Kidney epithelial cell (primary cell): ENCODE data around the gene SMIM23. TPM values are rescaled to one million over a fixed set of nuclear protein-coding genes. Genes with fewer than 3 reads are reported as not detected.

ENCODE experiments used
- DNase-seq: peaks from one replicate; pipeline ENCODE4 v3.0.0-alpha.2; 2010; ENCODE audit warnings: low read depth
- H3K27me3 ChIP-seq: 2 replicates; pipeline ENCODE4 v1.6.0; 2011; ENCODE audit warnings: low read length; ENCODE audit not compliant: control insufficient read depth, insufficient read depth
- H3K36me3 ChIP-seq: 2 replicates; pipeline ENCODE4 v1.5.1; 2011; ENCODE audit warnings: low read length; ENCODE audit not compliant: control insufficient read depth, insufficient read depth
- H3K4me3 ChIP-seq: 2 replicates; pipeline ENCODE4 v1.5.1; 2011; ENCODE audit warnings: low read depth, mild to moderate bottlenecking, control low read depth, low read length
- total RNA-seq: library from RNA; depleted of rRNA; stranded (reverse); fragments of >200 nt; gene quantifications from 2 replicates; pipeline ENCODE4 v1.2.3, GENCODE V29; 2015
- TF ChIP-seq, protein P1 (sequence below): IDR thresholded peaks from 2 replicates; pipeline ENCODE4 v1.5.1; 2011; ENCODE audit warnings: mild to moderate bottlenecking, moderate library complexity, low read length, control low read depth, inconsistent platforms; ENCODE audit not compliant: insufficient read depth, poor library complexity, severe bottlenecking

The SMIM23 gene
- total RNA-seq, 1 donor from 2014 or later: not detected

DNA sequence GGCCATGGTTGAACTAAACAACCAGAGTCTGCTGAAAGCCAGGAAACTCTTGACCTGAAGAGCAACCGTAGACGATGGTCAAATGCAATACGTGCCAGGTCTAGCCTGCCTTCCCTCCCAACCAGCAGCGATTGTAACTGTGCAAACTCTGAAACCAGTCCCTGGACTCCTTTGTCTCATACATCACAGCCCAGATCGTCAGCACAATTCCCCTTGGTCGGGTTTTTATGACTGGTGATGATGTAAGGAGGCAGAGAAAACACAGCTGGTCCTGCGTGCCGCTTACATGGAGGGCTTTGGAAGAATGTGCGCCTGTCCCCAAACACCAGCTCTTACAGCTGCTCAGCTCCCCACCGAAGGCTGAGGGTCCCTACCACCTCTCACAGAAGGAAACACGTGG lies 24.6 kb downstream of the SMIM23 start:
- TF ChIP-seq, protein P1, sequence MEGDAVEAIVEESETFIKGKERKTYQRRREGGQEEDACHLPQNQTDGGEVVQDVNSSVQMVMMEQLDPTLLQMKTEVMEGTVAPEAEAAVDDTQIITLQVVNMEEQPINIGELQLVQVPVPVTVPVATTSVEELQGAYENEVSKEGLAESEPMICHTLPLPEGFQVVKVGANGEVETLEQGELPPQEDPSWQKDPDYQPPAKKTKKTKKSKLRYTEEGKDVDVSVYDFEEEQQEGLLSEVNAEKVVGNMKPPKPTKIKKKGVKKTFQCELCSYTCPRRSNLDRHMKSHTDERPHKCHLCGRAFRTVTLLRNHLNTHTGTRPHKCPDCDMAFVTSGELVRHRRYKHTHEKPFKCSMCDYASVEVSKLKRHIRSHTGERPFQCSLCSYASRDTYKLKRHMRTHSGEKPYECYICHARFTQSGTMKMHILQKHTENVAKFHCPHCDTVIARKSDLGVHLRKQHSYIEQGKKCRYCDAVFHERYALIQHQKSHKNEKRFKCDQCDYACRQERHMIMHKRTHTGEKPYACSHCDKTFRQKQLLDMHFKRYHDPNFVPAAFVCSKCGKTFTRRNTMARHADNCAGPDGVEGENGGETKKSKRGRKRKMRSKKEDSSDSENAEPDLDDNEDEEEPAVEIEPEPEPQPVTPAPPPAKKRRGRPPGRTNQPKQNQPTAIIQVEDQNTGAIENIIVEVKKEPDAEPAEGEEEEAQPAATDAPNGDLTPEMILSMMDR: no peak

DNA sequence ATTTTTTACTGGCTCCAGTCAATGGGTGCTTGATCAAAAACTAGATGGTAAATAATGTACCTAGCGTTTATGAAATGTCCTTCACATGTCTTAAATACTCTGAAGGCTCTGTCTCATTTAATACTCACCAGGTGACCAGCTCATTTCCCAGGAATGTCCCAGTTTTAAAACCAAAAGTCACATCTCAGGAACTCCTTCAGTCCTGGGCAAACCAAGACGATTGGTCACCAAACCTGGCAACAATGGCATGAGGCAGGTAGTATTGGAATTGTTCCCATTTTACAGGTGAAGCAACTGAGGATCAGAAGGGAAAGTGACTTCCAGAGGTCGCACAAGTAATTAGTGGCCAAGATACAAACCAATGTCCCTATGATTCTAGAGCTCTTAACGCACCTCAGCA lies 27.7 kb downstream of the SMIM23 start:
- no peak for DNase-seq
- H3K36me3 ChIP-seq: no peaks in the 10 kb centered on the region
- H3K4me3 ChIP-seq: no peak overlapping the region
- H3K27me3 ChIP-seq: peaks cover 4% of the 10 kb centered on the region
- TF ChIP-seq, protein P1: no peak

More for the DNA sequence above, 24.6 kb downstream of the SMIM23 start:
- Histone ChIP-seq H3K27me3 (peaks cover 18% of the 10 kb centered on the region), H3K36me3 (no peaks in the 10 kb centered on the region), H3K4me3 (no peak overlapping the region)
- no peak for DNase-seq

DNA sequence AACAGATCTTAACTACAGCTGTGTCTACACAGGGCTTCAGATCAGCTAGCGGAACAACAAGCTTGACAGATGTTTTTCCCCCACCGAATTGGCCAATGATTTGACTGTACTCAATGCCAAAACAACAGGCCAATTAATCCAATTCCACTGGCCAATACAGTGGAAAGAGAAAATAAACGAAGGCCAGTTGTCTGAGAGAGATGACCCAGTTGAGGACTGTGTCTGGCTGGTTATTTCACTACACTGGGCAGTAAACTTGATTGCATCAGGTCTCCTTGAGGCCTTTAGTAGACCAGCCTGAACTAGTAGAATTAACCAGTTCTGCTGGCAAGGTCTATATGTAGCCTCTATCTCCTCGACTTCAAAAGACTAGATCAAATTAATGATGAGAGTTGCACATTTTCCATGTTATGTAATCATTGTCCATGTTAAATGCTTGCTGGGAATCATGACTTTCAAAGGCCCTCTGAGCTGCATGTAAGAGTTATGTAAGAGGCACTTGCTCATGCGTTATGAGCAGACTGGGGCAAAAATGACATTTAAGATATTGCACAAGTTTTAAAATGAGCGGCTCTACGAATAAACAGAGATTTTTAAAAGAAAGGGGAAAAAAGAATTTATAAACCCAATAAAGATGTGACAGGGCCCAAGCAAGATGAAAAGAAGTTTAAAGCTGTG lies 28.3 kb downstream of the SMIM23 start:
- no peaks in the 10 kb centered on the region for H3K36me3 ChIP-seq
- H3K27me3 ChIP-seq: peaks cover 4% of the 10 kb centered on the region
- H3K4me3 ChIP-seq: no peak overlapping the region
- TF ChIP-seq, protein P1: no peak
- no peak for DNase-seq

DNA sequence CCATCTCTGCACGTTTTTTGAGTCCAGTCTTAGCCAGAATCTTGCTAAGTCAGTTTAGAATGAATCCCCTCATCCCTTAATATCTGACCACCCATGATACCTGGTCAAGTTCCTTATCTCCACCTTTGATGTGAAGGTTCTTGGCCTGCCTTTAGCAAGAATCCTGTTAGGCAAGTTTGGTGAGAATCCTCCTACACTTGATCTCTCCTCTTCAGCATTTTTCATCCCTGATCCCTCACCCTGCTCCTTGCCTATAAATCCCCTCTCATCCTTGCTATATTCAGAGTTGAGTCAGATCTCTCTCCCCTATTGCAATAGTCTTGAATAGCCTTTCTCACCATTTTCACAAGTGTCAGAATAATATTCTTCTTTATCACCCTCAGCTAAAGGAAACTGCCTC lies 31.0 kb downstream of the SMIM23 start:
- H3K4me3 ChIP-seq: no peak overlapping the region
- H3K27me3 ChIP-seq: peaks cover under 1% of the 10 kb centered on the region
- no peak for DNase-seq
- TF ChIP-seq, protein P1: no peak
- no peaks in the 10 kb centered on the region for H3K36me3 ChIP-seq

DNA sequence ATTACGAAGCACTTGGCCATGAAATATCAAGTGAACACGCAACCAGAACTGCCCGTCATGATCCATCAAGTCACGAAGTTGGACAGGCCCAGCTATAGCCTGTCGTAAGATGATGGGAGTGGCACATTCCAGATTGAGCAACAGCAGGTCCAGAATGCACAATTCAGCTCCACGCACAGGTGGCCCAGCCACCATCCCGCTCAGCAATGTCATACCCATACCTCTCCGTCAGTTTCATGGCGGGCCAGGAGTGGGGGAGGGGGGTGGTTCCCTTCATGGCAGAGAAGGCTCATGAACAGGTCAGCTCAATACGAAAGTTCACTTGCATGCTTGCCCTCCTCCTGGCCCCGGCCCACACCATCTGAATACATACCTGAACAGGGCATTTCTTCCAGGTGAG lies 34.9 kb downstream of the SMIM23 start:
- no peaks in the 10 kb centered on the region for H3K36me3 ChIP-seq
- TF ChIP-seq, protein P1: no peak
- no peak for DNase-seq
- no peak overlapping the region for H3K4me3 ChIP-seq
- H3K27me3 ChIP-seq: no peaks in the 10 kb centered on the region

DNA sequence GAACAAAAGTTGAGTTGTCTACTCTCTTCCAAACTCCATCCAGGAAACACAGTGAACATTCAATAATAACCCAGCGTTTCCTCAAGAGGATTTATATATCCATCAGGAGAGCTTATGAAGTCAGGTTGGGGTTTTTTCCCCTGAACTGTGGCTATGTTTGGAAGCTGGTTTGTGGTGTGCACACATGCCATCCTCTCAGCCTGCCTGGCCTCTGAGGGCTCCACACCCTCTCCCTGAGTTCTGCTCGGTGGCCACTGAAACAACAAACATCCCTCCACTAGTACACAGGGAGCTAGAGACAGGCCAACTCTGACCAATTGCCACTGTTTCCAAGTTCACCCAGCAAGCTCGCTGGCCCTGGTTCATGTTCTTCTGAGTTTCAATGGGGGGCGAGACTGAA lies 35.7 kb downstream of the SMIM23 start:
- TF ChIP-seq, protein P1: no peak

More for the DNA sequence above, 35.7 kb downstream of the SMIM23 start:
- H3K36me3 ChIP-seq: no peaks in the 10 kb centered on the region
- no peak overlapping the region for H3K4me3 ChIP-seq
- no peaks in the 10 kb centered on the region for H3K27me3 ChIP-seq
- no peak for DNase-seq
